BJ (cell line): Measurements from ENCODE around the gene NISCH. TPM values are rescaled to one million over a fixed set of nuclear protein-coding genes. Genes with fewer than 3 reads are reported as not detected.

Experiments used
- CTCF ChIA-PET: fragments of 350-600 bp; formaldehyde crosslinking; extraction: SDS; loops from one replicate; lab custom pipeline; 2021; ENCODE audit warnings: antibody characterized with exemption, inconsistent platforms; lab: Yijun Ruan, JAX
- POLR2A ChIA-PET: fragments of 300-600 bp; sonication (Branson Sonifier 250); formaldehyde crosslinking; extraction: SDS; loops from one replicate; lab custom pipeline; 2021; ENCODE audit warnings: antibody characterized with exemption; lab: Charles Lee
- DNase-seq: peaks from one replicate; pipeline ENCODE4 v3.0.0-alpha.2; 2011; ENCODE audit warnings: low read depth
- H3K27me3 ChIP-seq: 2 replicates; pipeline ENCODE4 v1.6.0; 2011; ENCODE audit warnings: low read length; ENCODE audit not compliant: control insufficient read depth, insufficient read depth
- H3K36me3 ChIP-seq: 2 replicates; pipeline ENCODE4 v1.5.1; 2011; ENCODE audit warnings: low read length; ENCODE audit not compliant: control insufficient read depth, insufficient read depth
- H3K4me3 ChIP-seq: 2 replicates; pipeline ENCODE4 v1.5.1; 2011; ENCODE audit warnings: low read depth, mild to moderate bottlenecking, control low read depth, low read length
- polyA plus RNA-seq: library from polyadenylated mRNA; depleted of rRNA; stranded (reverse); fragments of >200 nt; gene quantifications from 2 replicates; pipeline ENCODE4 v1.2.3, GENCODE V29; 2011
- TF ChIP-seq, protein P1 (sequence below): IDR thresholded peaks from 2 replicates; pipeline ENCODE4 v1.5.1; 2011; ENCODE audit warnings: low read depth, mild to moderate bottlenecking, control low read depth, inconsistent platforms, low read length, moderate library complexity; ENCODE audit not compliant: insufficient read depth

NISCH gene
- polyA plus RNA-seq, 1 experiment: 95.3 TPM

- TF ChIP-seq, protein P1, sequence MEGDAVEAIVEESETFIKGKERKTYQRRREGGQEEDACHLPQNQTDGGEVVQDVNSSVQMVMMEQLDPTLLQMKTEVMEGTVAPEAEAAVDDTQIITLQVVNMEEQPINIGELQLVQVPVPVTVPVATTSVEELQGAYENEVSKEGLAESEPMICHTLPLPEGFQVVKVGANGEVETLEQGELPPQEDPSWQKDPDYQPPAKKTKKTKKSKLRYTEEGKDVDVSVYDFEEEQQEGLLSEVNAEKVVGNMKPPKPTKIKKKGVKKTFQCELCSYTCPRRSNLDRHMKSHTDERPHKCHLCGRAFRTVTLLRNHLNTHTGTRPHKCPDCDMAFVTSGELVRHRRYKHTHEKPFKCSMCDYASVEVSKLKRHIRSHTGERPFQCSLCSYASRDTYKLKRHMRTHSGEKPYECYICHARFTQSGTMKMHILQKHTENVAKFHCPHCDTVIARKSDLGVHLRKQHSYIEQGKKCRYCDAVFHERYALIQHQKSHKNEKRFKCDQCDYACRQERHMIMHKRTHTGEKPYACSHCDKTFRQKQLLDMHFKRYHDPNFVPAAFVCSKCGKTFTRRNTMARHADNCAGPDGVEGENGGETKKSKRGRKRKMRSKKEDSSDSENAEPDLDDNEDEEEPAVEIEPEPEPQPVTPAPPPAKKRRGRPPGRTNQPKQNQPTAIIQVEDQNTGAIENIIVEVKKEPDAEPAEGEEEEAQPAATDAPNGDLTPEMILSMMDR: no peak
- Histone ChIP-seq H3K27me3 (no peaks in the 10 kb centered on the region), H3K4me3 (no peak overlapping the region), H3K36me3 (peaks cover 11% of the 10 kb centered on the region)
- ChIA-PET POLR2A (no interaction called here), CTCF (no interaction called here)
- no peak for DNase-seq
These were observed 65.5 kb downstream of the NISCH start for GRCh38 chr3:52520716-52521487.

GRCh38 chr3:52521488-52521824 lies 66.1 kb downstream of the NISCH start:
- H3K36me3 ChIP-seq: peaks cover 15% of the 10 kb centered on the region
- POLR2A ChIA-PET: no interaction called here
- no peak for DNase-seq
- TF ChIP-seq, protein P1: no peak
- no peaks in the 10 kb centered on the region for H3K27me3 ChIP-seq
- CTCF ChIA-PET: no interaction called here
- H3K4me3 ChIP-seq: no peak overlapping the region

GRCh38 chr3:52521881-52522650 lies 66.7 kb downstream of the NISCH start:
- Histone ChIP-seq H3K27me3 (no peaks in the 10 kb centered on the region), H3K36me3 (peaks cover 18% of the 10 kb centered on the region), H3K4me3 (no peak overlapping the region)
- CTCF ChIA-PET: no interaction called here
- TF ChIP-seq, protein P1: no peak
- DNase-seq: no peak
- POLR2A ChIA-PET: no interaction called here

- H3K4me3 ChIP-seq: no peak overlapping the region
- ChIA-PET POLR2A (no interaction called here), CTCF (interaction anchor here (1.2 kb wide), 1 partner anchor 54 kb away, joined by 3 read pairs; no protein-coding TSS in a partner anchor)
- no peaks in the 10 kb centered on the region for H3K27me3 ChIP-seq
- TF ChIP-seq, protein P1: no peak
- DNase-seq: no peak
- peaks cover 25% of the 10 kb centered on the region for H3K36me3 ChIP-seq
These were observed 67.3 kb downstream of the NISCH start for GRCh38 chr3:52522651-52523251.
